Hepatocyte (in vitro differentiated cells): Measurements from ENCODE around the gene APBA1.

Experiments used
- CTCF ChIP-seq: fragments of 200-600 bp; sonication (generic); IDR thresholded peaks from 2 replicates; pipeline ENCODE4 v1.5.1; 2016; ENCODE audit warnings: antibody characterized with exemption, mild to moderate bottlenecking; ENCODE audit not compliant: poor library complexity
- EZH2phosphoT487 ChIP-seq: fragments of 200-600 bp; sonication (generic); IDR thresholded peaks from one replicate; pipeline ENCODE4 v1.6.1; 2018; ENCODE audit warnings: antibody characterized with exemption, mild to moderate bottlenecking, low read depth, moderate library complexity; ENCODE audit not compliant: unreplicated experiment, severe bottlenecking

- TF ChIP-seq CTCF = no peak
- no peak for TF ChIP-seq EZH2phosphoT487
Measured at GRCh38 chr9:69452110-69452782, 219.9 kb downstream of the APBA1 start.
